Activated T-cell treated with anti-CD3 and anti-CD28 coated beads, Interleukin-2, amount 50 U/mL, for 72 hours (primary cell): ENCODE data around the gene ITGA2B. TPM values are rescaled to one million over a fixed set of nuclear protein-coding genes. Genes with fewer than 3 reads are reported as not detected.

Source experiments
- ATAC-seq, 2 donors: fragments of 150-1000 bp; cut with Tn5 transposase; replicated peaks in 1 of 2; 2 replicates each; pipeline ENCODE4 v1.10.0; 2021; ENCODE audit warnings: moderate library complexity in 2 of 2, mild to moderate bottlenecking in 1 of 2
- DNase-seq, 2 donors: peaks; one replicate each; pipeline ENCODE4 v3.0.0; 2021 to 2022; ENCODE audit warnings: mixed read lengths in 1 of 2
- H3K27ac Mint-ChIP-seq: one replicate; pipeline ENCODE4 v1.8.0; 2022; ENCODE audit warnings: mild to moderate bottlenecking, moderate library complexity, mixed read lengths
- H3K27me3 Mint-ChIP-seq: one replicate; pipeline ENCODE4 v1.8.0; 2022; ENCODE audit warnings: low read depth, mixed read lengths
- H3K36me3 Mint-ChIP-seq, 2 donors: one replicate each; pipeline ENCODE4 v1.8.0; 2022; ENCODE audit warnings: mixed read lengths in 2 of 2, mild to moderate bottlenecking in 1 of 2; ENCODE audit not compliant: insufficient read depth in 2 of 2
- H3K4me1 Mint-ChIP-seq: one replicate; pipeline ENCODE4 v1.8.0; 2022; ENCODE audit warnings: low read depth, mixed read lengths
- H3K4me3 Mint-ChIP-seq, 2 donors: one replicate each; pipeline ENCODE4 v1.8.0; 2022; ENCODE audit warnings: mild to moderate bottlenecking in 2 of 2, mixed read lengths in 2 of 2, moderate library complexity in 2 of 2
- H3K9me3 Mint-ChIP-seq, 2 donors: one replicate each; pipeline ENCODE4 v1.8.0; 2022; ENCODE audit warnings: mixed read lengths in 2 of 2
- total RNA-seq, 2 donors: library from RNA; stranded (reverse); gene quantifications; one replicate each; pipeline ENCODE4 v1.2.3, GENCODE V29; 2022

The ITGA2B gene
- total RNA-seq, 2 donors from 2014 or later = 2.1 to 3.2 TPM

- no peak overlapping the region for H3K27ac Mint-ChIP-seq
- no peaks in the 10 kb centered on the region for H3K9me3 Mint-ChIP-seq
- H3K36me3 Mint-ChIP-seq = no peaks in the 10 kb centered on the region
- ATAC-seq = no peak
- peaks cover 21% of the 10 kb centered on the region for H3K27me3 Mint-ChIP-seq
- no peak overlapping the region for H3K4me3 Mint-ChIP-seq
- no peaks in the 10 kb centered on the region for H3K4me1 Mint-ChIP-seq
- no peak for DNase-seq
Observed at GRCh38 chr17:44360144-44360533, 29.3 kb downstream of the ITGA2B start.

GRCh38 chr17:44359458-44360143 is 29.8 kb downstream of the ITGA2B start:
- no peak for DNase-seq
- peaks cover 15% of the 10 kb centered on the region for H3K27me3 Mint-ChIP-seq
- no peak for ATAC-seq

GRCh38 chr17:44359006-44359405 is 30.4 kb downstream of the ITGA2B start:
- Mint-ChIP-seq H3K9me3 (no peaks in the 10 kb centered on the region), H3K36me3 (no peaks in the 10 kb centered on the region), H3K27ac (no peak overlapping the region), H3K4me1 (no peaks in the 10 kb centered on the region), H3K27me3 (peaks cover 13% of the 10 kb centered on the region), H3K4me3 (no peak overlapping the region)
- no peak for DNase-seq
- no peak for ATAC-seq

More at GRCh38 chr17:44359458-44360143, 29.8 kb downstream of the ITGA2B start:
- no peak overlapping the region for H3K4me3 Mint-ChIP-seq
- H3K36me3 Mint-ChIP-seq = no peaks in the 10 kb centered on the region
- H3K4me1 Mint-ChIP-seq = no peaks in the 10 kb centered on the region
- no peak overlapping the region for H3K27ac Mint-ChIP-seq
- no peaks in the 10 kb centered on the region for H3K9me3 Mint-ChIP-seq

GRCh38 chr17:44358066-44358465 is 31.4 kb downstream of the ITGA2B start:
- H3K9me3 Mint-ChIP-seq = no peaks in the 10 kb centered on the region
- H3K4me3 Mint-ChIP-seq = no peak overlapping the region
- H3K27me3 Mint-ChIP-seq = peaks cover 13% of the 10 kb centered on the region
- ATAC-seq = no peak
- no peak overlapping the region for H3K27ac Mint-ChIP-seq
- H3K4me1 Mint-ChIP-seq = no peaks in the 10 kb centered on the region
- peaks cover 0 to under 1% of the 10 kb centered on the region in 2 donors for H3K36me3 Mint-ChIP-seq
- DNase-seq = no peak

GRCh38 chr17:44356241-44356640 is 33.2 kb downstream of the ITGA2B start:
- no peak overlapping the region for H3K4me3 Mint-ChIP-seq
- peaks cover 7% of the 10 kb centered on the region for H3K27me3 Mint-ChIP-seq
- H3K4me1 Mint-ChIP-seq = no peaks in the 10 kb centered on the region
- H3K9me3 Mint-ChIP-seq = no peaks in the 10 kb centered on the region
- no peak for ATAC-seq
- peaks cover 0 to 3% of the 10 kb centered on the region in 2 donors for H3K36me3 Mint-ChIP-seq
- DNase-seq = no peak
- H3K27ac Mint-ChIP-seq = no peak overlapping the region

- peaks cover 5% of the 10 kb centered on the region for H3K27me3 Mint-ChIP-seq
- peaks cover 0 to 3% of the 10 kb centered on the region in 2 donors for H3K36me3 Mint-ChIP-seq
- no peak for ATAC-seq
- no peak overlapping the region for H3K27ac Mint-ChIP-seq
- no peak overlapping the region for H3K4me3 Mint-ChIP-seq
- H3K4me1 Mint-ChIP-seq = no peaks in the 10 kb centered on the region
- no peaks in the 10 kb centered on the region for H3K9me3 Mint-ChIP-seq
- DNase-seq = no peak
Observed at GRCh38 chr17:44355642-44356099, 33.8 kb downstream of the ITGA2B start.

GRCh38 chr17:44354582-44355561 is 34.6 kb downstream of the ITGA2B start:
- Mint-ChIP-seq H3K27me3 (no peaks in the 10 kb centered on the region), H3K36me3 (peaks cover 0 to 3% of the 10 kb centered on the region in 2 donors), H3K27ac (no peak overlapping the region), H3K4me1 (no peaks in the 10 kb centered on the region), H3K9me3 (no peaks in the 10 kb centered on the region), H3K4me3 (peak overlapping the region; percentile 66 to 74)
- ATAC-seq = peak; percentile 61 to 63
- peak; percentile 81 to 82 for DNase-seq

- peaks cover 0 to 3% of the 10 kb centered on the region in 2 donors for H3K36me3 Mint-ChIP-seq
- H3K9me3 Mint-ChIP-seq = no peaks in the 10 kb centered on the region
- H3K27ac Mint-ChIP-seq = no peak overlapping the region
- H3K4me3 Mint-ChIP-seq = peak overlapping the region; percentile 65 to 70
- H3K27me3 Mint-ChIP-seq = no peaks in the 10 kb centered on the region
- H3K4me1 Mint-ChIP-seq = peaks cover under 1% of the 10 kb centered on the region
- DNase-seq (peak; percentile 34 to 41), ATAC-seq (peak; percentile 33 to 43)
Observed at GRCh38 chr17:44353672-44354331, 35.6 kb downstream of the ITGA2B start.

GRCh38 chr17:44352828-44353671 is 36.4 kb downstream of the ITGA2B start:
- ATAC-seq (no peak), DNase-seq (no peak)
- Mint-ChIP-seq H3K4me1 (peaks cover 8% of the 10 kb centered on the region), H3K27me3 (no peaks in the 10 kb centered on the region), H3K4me3 (peak overlapping the region; percentile 39 to 64), H3K36me3 (peaks cover 0 to 3% of the 10 kb centered on the region in 2 donors), H3K9me3 (no peaks in the 10 kb centered on the region), H3K27ac (no peak overlapping the region)

GRCh38 chr17:44351961-44352827 is 37.3 kb downstream of the ITGA2B start:
- H3K4me3 Mint-ChIP-seq = peak overlapping the region in 1 of 2 donors; percentile 64
- peaks cover 0 to 3% of the 10 kb centered on the region in 2 donors for H3K36me3 Mint-ChIP-seq
- no peak overlapping the region for H3K27ac Mint-ChIP-seq
- no peaks in the 10 kb centered on the region for H3K27me3 Mint-ChIP-seq
- H3K4me1 Mint-ChIP-seq = peaks cover 8% of the 10 kb centered on the region
- DNase-seq (no peak), ATAC-seq (no peak)
- H3K9me3 Mint-ChIP-seq = no peaks in the 10 kb centered on the region

GRCh38 chr17:44351464-44351863 is 38.0 kb downstream of the ITGA2B start:
- Mint-ChIP-seq H3K36me3 (peaks cover 0 to 3% of the 10 kb centered on the region in 2 donors), H3K4me1 (peaks cover 8% of the 10 kb centered on the region), H3K4me3 (no peak overlapping the region), H3K27ac (no peak overlapping the region), H3K9me3 (no peaks in the 10 kb centered on the region), H3K27me3 (no peaks in the 10 kb centered on the region)
- DNase-seq (no peak), ATAC-seq (no peak)
